NT2/D1 (cell line): Measurements from ENCODE around the gene ARID1B.

Experiments used
- SUZ12 ChIP-seq: IDR thresholded peaks from 2 replicates; pipeline ENCODE4 v1.6.1; 2011; ENCODE audit not compliant: insufficient read length, insufficient read depth; ENCODE audit errors: extremely low read depth
- YY1 ChIP-seq: IDR thresholded peaks from 2 replicates; pipeline ENCODE4 v1.6.1; 2011; ENCODE audit not compliant: insufficient read length, insufficient read depth

DNA sequence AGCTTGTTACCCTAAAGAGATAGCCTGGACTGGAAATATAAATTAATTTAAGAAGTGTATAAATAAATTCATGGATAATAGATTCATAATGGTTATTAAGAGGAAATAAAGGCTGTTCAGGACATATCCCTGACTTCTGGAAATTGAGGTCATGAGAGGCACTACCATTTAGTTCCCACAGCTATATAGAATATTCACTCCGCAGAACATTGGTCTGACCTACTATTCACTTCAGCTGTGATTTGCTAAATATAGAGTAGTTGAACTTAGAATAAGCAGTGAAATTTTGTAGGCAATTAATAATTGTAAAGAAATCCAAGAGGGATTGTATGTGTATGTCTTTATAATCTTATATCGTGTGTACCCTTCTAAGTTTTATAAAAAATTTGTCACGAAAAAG is 112.8 kb downstream of the ARID1B start:
- TF ChIP-seq SUZ12 (no peak), YY1 (no peak)
